ENCODE results near the gene RS1. TPM values are rescaled to one million over a fixed set of nuclear protein-coding genes. Genes with fewer than 3 reads are reported as not detected.

The RS1 gene
- total RNA-seq (not detected), polyA plus RNA-seq (not detected)
- long read RNA-seq, donor 1 = 0 reads
- long read RNA-seq, donor 2 = 0 reads
- long read RNA-seq, donor 3 = 0 reads
- long read RNA-seq, donor 4 = 0 reads
- long read RNA-seq, donor 5 = 0 reads
- long read RNA-seq, donor 6 = 0 reads
- long read RNA-seq, donor 7 = 0 reads
- long read RNA-seq, donor 8 = 0 reads
- long read RNA-seq, donor 9 = 0 reads
- long read RNA-seq, donor 10 = 0 reads

DNA sequence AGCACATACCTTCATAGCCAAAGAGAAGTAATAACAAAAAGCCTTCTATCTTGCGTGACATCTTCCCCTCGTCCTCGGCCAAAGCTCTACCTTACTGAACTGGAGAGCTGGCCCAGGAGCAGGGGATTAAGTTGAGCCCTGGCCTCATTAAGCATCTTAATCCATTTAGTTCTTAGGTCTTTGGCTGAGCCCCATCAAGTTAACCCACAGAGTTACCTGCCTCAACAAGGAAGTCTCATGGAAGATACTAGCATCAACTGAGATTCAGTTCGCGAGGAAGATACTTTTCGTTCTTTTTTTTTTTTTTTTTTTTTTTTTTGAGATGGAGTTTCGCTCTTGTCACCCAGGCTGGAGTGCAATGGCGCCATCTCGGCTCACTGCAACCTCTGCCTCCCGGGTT lies at the start of gene RS1:
Gene RS1, minus strand, starts transcription at position 101 of the 400 bp plus-strand sequence. Its CDS starts 40 bp downstream, at position 61.
- no peak for DNase-seq
- no peaks in the 10 kb centered on the region for H3K36me3 ChIP-seq (replicated peaks in 1 of 2)
- H3K4me3 ChIP-seq = no peak within 1 kb of the TSS
- intact Hi-C loops (cut with DNase I) = loop anchor here in 1 of 2 donors (10.0 kb wide), 2 partner anchors 223 to 247 kb away; partner anchors contain the start of gene CDKL5
- H3K4me1 ChIP-seq (replicated peaks in 1 of 2) = no peaks in the 10 kb centered on the region
- H3K27ac ChIP-seq = no peak within 1 kb of the TSS
- 77 to 91% (median 88%) methylated on average over 7 to 10 of the region's 10 CpGs for WGBS, 4 donors
- no peaks in the 10 kb centered on the region for H3K9me3 ChIP-seq (replicated peaks in 1 of 3)
- no peak for TF ChIP-seq POLR2A (IDR thresholded peaks at IDR 0.05)
- TF ChIP-seq, protein P1, sequence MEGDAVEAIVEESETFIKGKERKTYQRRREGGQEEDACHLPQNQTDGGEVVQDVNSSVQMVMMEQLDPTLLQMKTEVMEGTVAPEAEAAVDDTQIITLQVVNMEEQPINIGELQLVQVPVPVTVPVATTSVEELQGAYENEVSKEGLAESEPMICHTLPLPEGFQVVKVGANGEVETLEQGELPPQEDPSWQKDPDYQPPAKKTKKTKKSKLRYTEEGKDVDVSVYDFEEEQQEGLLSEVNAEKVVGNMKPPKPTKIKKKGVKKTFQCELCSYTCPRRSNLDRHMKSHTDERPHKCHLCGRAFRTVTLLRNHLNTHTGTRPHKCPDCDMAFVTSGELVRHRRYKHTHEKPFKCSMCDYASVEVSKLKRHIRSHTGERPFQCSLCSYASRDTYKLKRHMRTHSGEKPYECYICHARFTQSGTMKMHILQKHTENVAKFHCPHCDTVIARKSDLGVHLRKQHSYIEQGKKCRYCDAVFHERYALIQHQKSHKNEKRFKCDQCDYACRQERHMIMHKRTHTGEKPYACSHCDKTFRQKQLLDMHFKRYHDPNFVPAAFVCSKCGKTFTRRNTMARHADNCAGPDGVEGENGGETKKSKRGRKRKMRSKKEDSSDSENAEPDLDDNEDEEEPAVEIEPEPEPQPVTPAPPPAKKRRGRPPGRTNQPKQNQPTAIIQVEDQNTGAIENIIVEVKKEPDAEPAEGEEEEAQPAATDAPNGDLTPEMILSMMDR (IDR thresholded peaks at IDR 0.05) = no peak
- H3K27me3 ChIP-seq = no peaks in the 10 kb centered on the region

DNA sequence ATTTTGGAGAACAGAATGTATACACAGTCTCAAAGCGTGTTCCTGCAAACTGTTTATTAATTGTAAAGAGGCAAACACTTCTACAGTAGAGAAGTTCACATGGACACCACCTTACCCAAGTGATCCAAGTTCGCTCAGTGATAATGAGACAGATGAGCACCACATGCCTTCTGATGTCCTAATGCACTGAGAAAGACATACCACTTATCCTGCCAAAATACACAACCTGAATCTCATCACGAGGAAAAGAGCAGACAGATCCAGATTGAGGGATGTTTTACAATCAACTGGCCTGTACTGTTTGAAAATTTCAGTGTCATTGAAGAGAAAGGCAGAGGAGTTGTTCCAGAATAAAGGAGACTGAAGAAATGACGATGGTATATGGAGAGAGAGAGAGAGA lies 47.9 kb upstream of the RS1 start:
- TF ChIP-seq, protein P1 (IDR thresholded peaks at IDR 0.05) = no peak
- no peak for TF ChIP-seq POLR2A (IDR thresholded peaks at IDR 0.05)
- 60 to 73% (median 65%) methylated on average over 4 of the region's 4 CpGs for WGBS, 4 donors
- Histone ChIP-seq H3K9me3 (replicated peaks in 1 of 3) (no peaks in the 10 kb centered on the region), H3K36me3 (replicated peaks in 1 of 2) (no peaks in the 10 kb centered on the region), H3K4me3 (no peak overlapping the region), H3K4me1 (replicated peaks in 1 of 2) (no peaks in the 10 kb centered on the region), H3K27me3 (peaks cover 5% of the 10 kb centered on the region), H3K27ac (no peak overlapping the region)
- DNase-seq = no peak
- intact Hi-C loops (cut with DNase I) = no loop called here

DNA sequence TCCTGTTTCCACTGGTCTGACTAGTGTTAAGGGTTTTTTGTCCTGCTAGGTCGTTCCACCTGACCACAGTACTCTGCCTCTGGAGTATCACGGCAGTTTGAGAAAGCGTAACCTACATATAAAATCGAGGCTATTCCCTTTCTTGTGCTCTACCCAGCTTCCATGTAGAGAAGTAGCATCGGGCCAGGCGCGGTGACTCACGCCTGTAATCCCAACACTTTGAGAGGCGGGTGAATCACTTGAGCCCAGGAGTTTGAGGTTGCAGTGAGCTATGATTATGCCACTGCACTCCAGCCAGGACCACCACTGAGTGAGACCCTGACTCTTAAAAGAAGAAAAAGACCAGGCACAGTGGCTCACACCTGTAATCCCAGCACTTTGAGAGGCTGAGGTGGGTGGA lies 43.0 kb upstream of the RS1 start:
- WGBS, 4 donors = 87 to 93% (median 88%) methylated on average over 9 of the region's 9 CpGs; no CpG with 5 or more reads in 1 of the 4 donors
- no peak for DNase-seq
- TF ChIP-seq, protein P1 (IDR thresholded peaks at IDR 0.05) = no peak
- TF ChIP-seq POLR2A (IDR thresholded peaks at IDR 0.05) = no peak
- H3K4me3 ChIP-seq = no peak overlapping the region
- H3K9me3 ChIP-seq (replicated peaks in 1 of 3) = no peaks in the 10 kb centered on the region
- no peaks in the 10 kb centered on the region for H3K36me3 ChIP-seq (replicated peaks in 1 of 2)
- no peak overlapping the region for H3K27ac ChIP-seq
- H3K27me3 ChIP-seq = peaks cover 5% of the 10 kb centered on the region
- no peaks in the 10 kb centered on the region for H3K4me1 ChIP-seq (replicated peaks in 1 of 2)
- intact Hi-C loops (cut with DNase I) = no loop called here

DNA sequence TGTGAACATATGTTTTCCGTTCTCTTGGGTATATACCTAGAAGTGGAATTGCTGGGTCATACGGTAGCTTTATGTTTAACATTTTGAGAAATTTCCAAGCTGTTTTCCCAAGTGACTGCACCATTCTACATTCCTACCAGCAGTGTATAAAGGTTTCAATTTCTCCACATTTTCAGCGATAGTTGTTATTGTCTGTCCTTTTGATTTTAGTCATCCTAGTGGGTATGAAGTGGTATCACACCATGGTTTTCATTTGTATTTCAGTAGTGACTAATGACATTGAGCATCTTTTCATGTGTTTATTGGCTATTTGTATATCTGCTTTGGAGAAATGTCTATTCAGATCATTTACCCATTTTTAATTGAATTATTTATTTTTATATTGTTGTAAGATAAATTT lies 37.9 kb upstream of the RS1 start:
- Histone ChIP-seq H3K9me3 (replicated peaks in 1 of 3) (no peaks in the 10 kb centered on the region), H3K36me3 (replicated peaks in 1 of 2) (no peaks in the 10 kb centered on the region), H3K4me3 (no peak overlapping the region), H3K4me1 (replicated peaks in 1 of 2) (no peaks in the 10 kb centered on the region), H3K27me3 (peaks cover under 1% of the 10 kb centered on the region), H3K27ac (no peak overlapping the region)
- TF ChIP-seq, protein P1 (IDR thresholded peaks at IDR 0.05) = no peak
- no peak for TF ChIP-seq POLR2A (IDR thresholded peaks at IDR 0.05)
- no peak for DNase-seq
- 88 to 96% (median 92%) methylated on average over 3 of the region's 3 CpGs for WGBS, 4 donors
- intact Hi-C loops (cut with DNase I) = no loop called here
